ENCODE results near the gene ZNF175. TPM values are rescaled to one million over a fixed set of nuclear protein-coding genes. Genes with fewer than 3 reads are reported as not detected.
"Not testable (repeated sequence)": the region's sequence is repeated elsewhere in the genome, so short reads cannot be mapped to it uniquely, and the experiment has no call there.

The ZNF175 gene
- total RNA-seq, 1 donor from 2014 or later: 3.7 TPM

DNA sequence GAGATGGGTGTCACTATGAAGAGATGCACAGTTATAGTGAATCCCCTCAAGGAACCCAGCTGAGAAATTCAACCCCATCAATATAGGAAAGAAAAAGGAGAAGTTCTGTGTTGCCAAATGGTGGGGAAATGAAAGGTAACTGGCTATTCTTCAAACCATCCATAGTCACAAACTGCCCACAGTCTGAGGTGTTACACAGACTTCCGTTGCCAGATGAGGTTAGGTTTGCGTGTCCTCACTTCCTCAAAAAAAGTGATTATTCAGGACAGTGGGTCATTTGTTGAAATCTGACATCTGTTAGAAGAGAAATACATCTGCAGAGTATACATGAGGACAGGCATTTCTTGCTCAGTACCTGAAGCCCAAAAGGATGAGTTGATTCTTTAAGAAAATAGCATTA, 50.1 kb downstream of the ZNF175 start:
- H3K9ac ChIP-seq (ENCODE audit: low read depth in 1 of 3, low read length in 3 of 3): no peak overlapping the region
- no peak overlapping the region for H3K27ac ChIP-seq (ENCODE audit: low read depth, low read length)
- H3K4me3 ChIP-seq (ENCODE audit: low read length in 3 of 3): no peak overlapping the region
- H3K9me3 ChIP-seq (ENCODE audit: control insufficient read depth in 3 of 3, low read length in 3 of 3): no peaks in the 10 kb centered on the region
- no peaks in the 10 kb centered on the region for H3K27me3 ChIP-seq (ENCODE audit: control insufficient read depth in 3 of 3, insufficient read depth in 3 of 3, low read length in 3 of 3)
- H3K4me1 ChIP-seq (ENCODE audit: control insufficient read depth in 3 of 3, insufficient read depth in 3 of 3, low read length in 3 of 3): no peaks in the 10 kb centered on the region
- H3K36me3 ChIP-seq (ENCODE audit: control insufficient read depth in 3 of 3, insufficient read depth in 3 of 3, low read length in 3 of 3): no peaks in the 10 kb centered on the region

DNA sequence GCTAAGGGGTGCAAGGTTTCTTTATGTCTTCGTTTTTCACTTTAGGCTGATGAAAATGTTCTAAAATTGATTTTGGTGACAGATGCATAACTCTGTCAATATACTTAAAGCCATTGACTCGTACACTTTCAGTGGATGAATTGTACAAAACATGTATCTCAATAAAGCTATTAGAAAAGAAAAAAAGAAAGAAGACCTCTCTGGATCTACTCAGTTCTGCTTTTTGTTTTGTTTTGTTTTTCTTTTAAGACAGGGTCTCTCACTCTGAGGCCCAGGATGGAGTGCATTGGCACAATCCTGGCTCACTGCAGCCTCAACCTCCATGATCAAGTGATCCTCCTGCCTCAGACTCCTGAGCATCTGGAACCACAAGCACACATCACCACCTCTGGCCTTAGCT, 55.6 kb downstream of the ZNF175 start:
- Histone ChIP-seq H3K4me1 (ENCODE audit: control insufficient read depth in 3 of 3, insufficient read depth in 3 of 3, low read length in 3 of 3) (no peaks in the 10 kb centered on the region), H3K36me3 (ENCODE audit: control insufficient read depth in 3 of 3, insufficient read depth in 3 of 3, low read length in 3 of 3) (no peaks in the 10 kb centered on the region), H3K9ac (ENCODE audit: low read depth in 1 of 3, low read length in 3 of 3) (no peak overlapping the region), H3K27me3 (ENCODE audit: control insufficient read depth in 3 of 3, insufficient read depth in 3 of 3, low read length in 3 of 3) (peaks cover 6 to 10% (median 9%) of the 10 kb centered on the region in 3 donors), H3K4me3 (ENCODE audit: low read length in 3 of 3) (no peak overlapping the region), H3K9me3 (ENCODE audit: control insufficient read depth in 3 of 3, low read length in 3 of 3) (peaks cover 0 to 4% (median 0%) of the 10 kb centered on the region in 3 donors), H3K27ac (ENCODE audit: low read depth, low read length) (no peak overlapping the region)

DNA sequence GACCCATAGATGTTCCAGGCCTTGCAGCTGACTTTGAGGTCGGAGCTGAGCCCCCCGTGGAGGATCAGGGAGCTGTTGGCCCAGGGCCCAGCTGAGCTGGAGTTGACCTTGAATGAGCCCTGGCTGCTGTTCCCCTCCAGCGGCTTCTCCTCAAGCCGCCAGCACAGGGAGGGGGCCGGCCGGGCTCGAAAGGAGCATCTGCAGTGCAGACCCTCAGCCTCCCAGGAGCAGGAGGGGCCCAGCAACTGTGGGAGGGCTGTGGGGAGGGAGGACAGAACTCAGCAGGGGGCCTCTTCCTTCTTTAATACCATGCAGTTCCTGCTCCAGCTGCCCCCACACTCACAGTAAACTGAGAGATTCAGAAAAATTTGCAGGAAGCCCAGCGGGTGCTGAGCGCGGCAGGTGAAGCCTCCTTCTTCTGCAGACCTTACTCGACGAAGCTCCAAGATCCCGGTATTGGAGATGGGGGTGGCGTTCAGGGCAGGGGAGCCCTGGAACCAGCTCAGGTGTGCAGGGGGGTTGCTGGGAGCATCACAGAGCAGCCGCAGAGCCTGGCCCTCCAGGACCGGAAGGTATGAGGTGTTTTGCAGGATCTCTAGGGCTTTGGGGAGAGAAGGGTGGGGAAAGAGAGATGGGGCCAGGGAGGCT, 56.5 kb downstream of the ZNF175 start:
- Histone ChIP-seq H3K4me3 (ENCODE audit: low read length in 3 of 3) (no peak overlapping the region), H3K9ac (ENCODE audit: low read depth in 1 of 3, low read length in 3 of 3) (no peak overlapping the region)

GRCh38 chr19:51628153-51628939, 57.3 kb downstream of the ZNF175 start:
- peaks cover 0 to 4% (median 0%) of the 10 kb centered on the region in 3 donors for H3K9me3 ChIP-seq (ENCODE audit: control insufficient read depth in 3 of 3, low read length in 3 of 3)
- H3K27me3 ChIP-seq (ENCODE audit: control insufficient read depth in 3 of 3, insufficient read depth in 3 of 3, low read length in 3 of 3): peaks cover 6 to 10% (median 9%) of the 10 kb centered on the region in 3 donors
- H3K4me1 ChIP-seq (ENCODE audit: control insufficient read depth in 3 of 3, insufficient read depth in 3 of 3, low read length in 3 of 3): no peaks in the 10 kb centered on the region
- no peak overlapping the region for H3K9ac ChIP-seq (ENCODE audit: low read depth in 1 of 3, low read length in 3 of 3)
- no peak overlapping the region for H3K4me3 ChIP-seq (ENCODE audit: low read length in 3 of 3)
- no peaks in the 10 kb centered on the region for H3K36me3 ChIP-seq (ENCODE audit: control insufficient read depth in 3 of 3, insufficient read depth in 3 of 3, low read length in 3 of 3)
- H3K27ac ChIP-seq (ENCODE audit: low read depth, low read length): no peak overlapping the region

More for the DNA sequence above, 56.5 kb downstream of the ZNF175 start:
- Histone ChIP-seq H3K36me3 (ENCODE audit: control insufficient read depth in 3 of 3, insufficient read depth in 3 of 3, low read length in 3 of 3) (no peaks in the 10 kb centered on the region), H3K9me3 (ENCODE audit: control insufficient read depth in 3 of 3, low read length in 3 of 3) (peaks cover 0 to 4% (median 0%) of the 10 kb centered on the region in 3 donors), H3K4me1 (ENCODE audit: control insufficient read depth in 3 of 3, insufficient read depth in 3 of 3, low read length in 3 of 3) (no peaks in the 10 kb centered on the region), H3K27me3 (ENCODE audit: control insufficient read depth in 3 of 3, insufficient read depth in 3 of 3, low read length in 3 of 3) (peaks cover 6 to 10% (median 9%) of the 10 kb centered on the region in 3 donors), H3K27ac (ENCODE audit: low read depth, low read length) (no peak overlapping the region)

DNA sequence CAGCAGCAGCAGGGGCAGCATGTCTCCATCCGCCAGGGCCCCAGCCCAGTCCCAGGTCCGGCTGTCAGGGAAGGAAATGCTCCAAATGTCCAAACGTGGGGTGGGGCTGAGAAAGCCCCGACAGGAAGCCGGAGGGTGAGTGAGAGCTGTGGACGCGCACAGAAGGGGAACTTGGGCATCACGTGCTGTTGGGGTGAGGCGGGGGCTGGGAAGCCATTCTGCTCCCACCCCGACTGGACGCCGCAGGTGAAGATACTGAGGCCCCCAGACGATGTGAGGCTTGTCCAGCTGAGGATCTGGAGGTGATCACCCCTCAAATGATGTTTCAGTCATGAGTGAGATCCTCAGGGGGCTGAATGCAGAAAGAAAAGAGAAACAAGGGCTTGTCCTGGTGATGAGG, 59.2 kb downstream of the ZNF175 start, which contains the start of gene SIGLEC5:
TSS of gene SIGLEC5 (minus strand) at position 87 of the 400 bp plus-strand sequence. CDS start at position 21, 66 bp downstream.
- not testable (repeated sequence) for H3K36me3 ChIP-seq (ENCODE audit: control insufficient read depth in 3 of 3, insufficient read depth in 3 of 3, low read length in 3 of 3); H3K4me1 ChIP-seq (ENCODE audit: control insufficient read depth in 3 of 3, insufficient read depth in 3 of 3, low read length in 3 of 3); H3K9me3 ChIP-seq (ENCODE audit: control insufficient read depth in 3 of 3, low read length in 3 of 3); H3K27me3 ChIP-seq (ENCODE audit: control insufficient read depth in 3 of 3, insufficient read depth in 3 of 3, low read length in 3 of 3); H3K27ac ChIP-seq (ENCODE audit: low read depth, low read length); H3K9ac ChIP-seq (ENCODE audit: low read depth in 1 of 3, low read length in 3 of 3); H3K4me3 ChIP-seq (ENCODE audit: low read length in 3 of 3)

DNA sequence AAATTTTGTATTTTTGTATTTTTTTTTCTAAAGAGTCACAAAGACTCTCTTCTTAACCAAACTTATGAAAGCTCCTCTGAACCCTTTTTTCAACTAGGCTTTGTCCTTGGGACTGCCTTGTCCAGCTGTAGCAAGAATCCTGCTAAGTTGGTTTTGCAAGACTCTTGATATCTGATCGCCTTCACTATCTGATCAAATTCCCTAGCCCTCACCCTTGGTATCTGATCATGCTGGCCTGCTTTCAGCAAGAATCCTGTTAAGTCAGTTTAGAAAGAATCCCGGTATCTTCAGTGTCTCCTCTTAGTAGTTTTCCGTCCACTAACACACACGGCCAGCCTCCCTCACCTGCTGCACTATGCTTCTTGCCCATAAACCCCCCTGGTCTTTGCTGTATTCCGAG, 61.0 kb downstream of the ZNF175 start:
- Histone ChIP-seq H3K9ac (ENCODE audit: low read depth in 1 of 3, low read length in 3 of 3) (no peak overlapping the region), H3K27me3 (ENCODE audit: control insufficient read depth in 3 of 3, insufficient read depth in 3 of 3, low read length in 3 of 3) (peaks cover 6 to 9% (median 7%) of the 10 kb centered on the region in 3 donors), H3K36me3 (ENCODE audit: control insufficient read depth in 3 of 3, insufficient read depth in 3 of 3, low read length in 3 of 3) (no peaks in the 10 kb centered on the region), H3K27ac (ENCODE audit: low read depth, low read length) (no peak overlapping the region), H3K9me3 (ENCODE audit: control insufficient read depth in 3 of 3, low read length in 3 of 3) (peaks cover 0 to 4% (median 3%) of the 10 kb centered on the region in 3 donors), H3K4me3 (ENCODE audit: low read length in 3 of 3) (no peak overlapping the region), H3K4me1 (ENCODE audit: control insufficient read depth in 3 of 3, insufficient read depth in 3 of 3, low read length in 3 of 3) (no peaks in the 10 kb centered on the region)

DNA sequence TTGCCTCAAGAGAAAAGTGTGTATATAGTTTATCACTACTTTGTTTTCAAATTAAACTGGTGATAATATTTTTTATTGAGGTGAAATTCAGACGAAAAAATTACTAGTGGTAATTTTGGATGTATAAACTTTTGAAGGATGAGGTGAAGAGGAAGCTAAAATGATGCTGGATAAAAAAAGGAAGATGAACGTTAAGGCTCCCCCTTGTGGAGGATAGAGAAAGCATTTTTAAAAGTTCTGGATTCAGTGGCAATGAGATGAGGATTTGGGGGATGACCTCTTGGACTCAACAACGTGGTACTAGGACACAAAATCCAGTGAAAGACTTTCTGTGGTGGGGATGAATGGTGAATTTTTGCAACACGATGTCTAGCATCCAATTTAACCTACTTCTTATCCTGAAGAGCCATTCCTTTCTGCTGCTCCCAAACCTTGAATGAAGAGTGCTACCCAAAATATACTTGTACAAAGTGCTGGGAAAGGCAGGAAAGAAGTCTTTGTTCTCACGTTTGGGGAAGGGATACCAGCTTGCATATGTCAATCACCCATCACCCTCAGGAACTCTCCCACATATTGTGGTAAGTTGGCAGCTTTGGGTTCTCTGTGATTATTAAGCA, 66.4 kb downstream of the ZNF175 start:
- Histone ChIP-seq H3K36me3 (ENCODE audit: control insufficient read depth in 3 of 3, insufficient read depth in 3 of 3, low read length in 3 of 3) (no peaks in the 10 kb centered on the region), H3K27me3 (ENCODE audit: control insufficient read depth in 3 of 3, insufficient read depth in 3 of 3, low read length in 3 of 3) (no peaks in the 10 kb centered on the region), H3K9ac (ENCODE audit: low read depth in 1 of 3, low read length in 3 of 3) (no peak overlapping the region), H3K9me3 (ENCODE audit: control insufficient read depth in 3 of 3, low read length in 3 of 3) (peaks cover 0 to 3% (median 2%) of the 10 kb centered on the region in 3 donors), H3K4me3 (ENCODE audit: low read length in 3 of 3) (no peak overlapping the region), H3K4me1 (ENCODE audit: control insufficient read depth in 3 of 3, insufficient read depth in 3 of 3, low read length in 3 of 3) (no peaks in the 10 kb centered on the region), H3K27ac (ENCODE audit: low read depth, low read length) (no peak overlapping the region)

DNA sequence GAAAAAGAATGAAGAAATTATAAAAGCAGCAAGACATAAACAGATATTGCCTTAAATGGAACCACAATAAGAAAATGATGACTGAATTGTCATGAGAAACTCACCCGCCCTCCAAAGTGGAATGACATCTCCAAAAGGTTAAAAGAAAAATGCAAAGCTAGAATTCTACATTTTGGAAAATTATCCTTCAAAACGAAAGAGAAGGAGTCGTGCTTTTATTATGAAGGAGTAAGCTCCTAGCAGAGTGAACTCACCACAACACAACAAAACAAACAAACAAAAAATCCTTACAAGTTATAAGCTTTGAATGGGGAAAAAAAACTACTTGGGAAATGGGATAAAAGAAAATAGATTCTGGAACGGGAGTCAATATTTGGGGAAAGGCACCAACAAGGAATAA, 68.8 kb downstream of the ZNF175 start:
- H3K4me3 ChIP-seq (ENCODE audit: low read length in 3 of 3): no peak overlapping the region
- peaks cover 0 to 2% (median 0%) of the 10 kb centered on the region in 3 donors for H3K27me3 ChIP-seq (ENCODE audit: control insufficient read depth in 3 of 3, insufficient read depth in 3 of 3, low read length in 3 of 3)
- peaks cover 0 to 3% (median 2%) of the 10 kb centered on the region in 3 donors for H3K9me3 ChIP-seq (ENCODE audit: control insufficient read depth in 3 of 3, low read length in 3 of 3)
- H3K36me3 ChIP-seq (ENCODE audit: control insufficient read depth in 3 of 3, insufficient read depth in 3 of 3, low read length in 3 of 3): no peaks in the 10 kb centered on the region
- H3K27ac ChIP-seq (ENCODE audit: low read depth, low read length): no peak overlapping the region
- no peak overlapping the region for H3K9ac ChIP-seq (ENCODE audit: low read depth in 1 of 3, low read length in 3 of 3)
- H3K4me1 ChIP-seq (ENCODE audit: control insufficient read depth in 3 of 3, insufficient read depth in 3 of 3, low read length in 3 of 3): no peaks in the 10 kb centered on the region

DNA sequence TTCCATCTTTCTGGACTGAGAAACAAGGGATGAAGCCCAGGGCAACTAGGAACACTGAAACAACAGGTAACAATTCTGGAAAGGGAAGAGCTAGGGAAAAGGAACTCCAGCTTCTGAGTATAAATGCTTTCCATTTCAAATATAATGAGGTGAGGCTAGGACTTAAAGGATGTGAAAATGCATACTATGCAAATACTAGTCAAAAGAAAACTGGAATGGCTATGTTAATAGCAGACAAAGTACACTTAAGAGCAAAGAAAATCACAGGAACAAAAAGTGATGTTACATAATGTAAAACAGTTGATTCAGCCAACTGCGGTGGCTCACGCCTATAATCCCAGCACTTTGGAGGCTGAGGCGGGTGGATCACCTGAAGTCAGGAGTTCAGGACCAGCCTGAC, 69.3 kb downstream of the ZNF175 start:
- no peaks in the 10 kb centered on the region for H3K36me3 ChIP-seq (ENCODE audit: control insufficient read depth in 3 of 3, insufficient read depth in 3 of 3, low read length in 3 of 3)
- no peaks in the 10 kb centered on the region for H3K4me1 ChIP-seq (ENCODE audit: control insufficient read depth in 3 of 3, insufficient read depth in 3 of 3, low read length in 3 of 3)
- H3K9me3 ChIP-seq (ENCODE audit: control insufficient read depth in 3 of 3, low read length in 3 of 3): peaks cover 0 to 3% (median 2%) of the 10 kb centered on the region in 3 donors
- H3K9ac ChIP-seq (ENCODE audit: low read depth in 1 of 3, low read length in 3 of 3): no peak overlapping the region
- no peak overlapping the region for H3K27ac ChIP-seq (ENCODE audit: low read depth, low read length)
- H3K4me3 ChIP-seq (ENCODE audit: low read length in 3 of 3): no peak overlapping the region
- peaks cover 0 to 2% (median 0%) of the 10 kb centered on the region in 3 donors for H3K27me3 ChIP-seq (ENCODE audit: control insufficient read depth in 3 of 3, insufficient read depth in 3 of 3, low read length in 3 of 3)

DNA sequence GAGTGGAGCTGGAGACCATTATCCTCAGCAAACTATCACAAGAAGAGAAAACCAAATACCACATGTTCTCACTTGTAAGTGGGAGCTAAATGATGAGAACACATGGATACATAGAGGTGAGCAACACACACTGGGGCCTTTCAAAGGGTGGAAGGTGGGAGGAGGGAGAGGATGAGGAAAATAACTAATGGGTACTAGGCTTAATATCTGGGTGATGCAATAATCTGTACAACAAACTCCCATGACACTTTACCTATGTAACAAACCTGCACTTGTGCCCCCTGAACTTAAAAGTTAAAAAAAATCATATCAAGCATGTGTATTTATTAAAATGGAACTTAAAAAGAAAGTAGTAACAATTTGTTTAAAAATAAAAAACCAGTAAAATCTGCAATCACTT, 70.6 kb downstream of the ZNF175 start:
- Histone ChIP-seq H3K4me3 (ENCODE audit: low read length in 3 of 3) (no peak overlapping the region), H3K27me3 (ENCODE audit: control insufficient read depth in 3 of 3, insufficient read depth in 3 of 3, low read length in 3 of 3) (peaks cover 0 to 2% (median 0%) of the 10 kb centered on the region in 3 donors), H3K36me3 (ENCODE audit: control insufficient read depth in 3 of 3, insufficient read depth in 3 of 3, low read length in 3 of 3) (no peaks in the 10 kb centered on the region), H3K4me1 (ENCODE audit: control insufficient read depth in 3 of 3, insufficient read depth in 3 of 3, low read length in 3 of 3) (no peaks in the 10 kb centered on the region), H3K9me3 (ENCODE audit: control insufficient read depth in 3 of 3, low read length in 3 of 3) (peaks cover 0 to 3% (median 2%) of the 10 kb centered on the region in 3 donors), H3K27ac (ENCODE audit: low read depth, low read length) (no peak overlapping the region), H3K9ac (ENCODE audit: low read depth in 1 of 3, low read length in 3 of 3) (no peak overlapping the region)

Measured in skeletal muscle tissue (tissue), 4 donors.